ENCODE data around the gene PNPLA6. TPM values are rescaled to one million over a fixed set of nuclear protein-coding genes. Genes with fewer than 3 reads are reported as not detected.

PNPLA6 gene
- polyA plus RNA-seq, 1 of the 3 experiments (the other 2 are of a cell fraction), result 90.5 TPM

GRCh38 chr19:7492558-7492957 is 43.0 kb upstream of the PNPLA6 start:
- Histone ChIP-seq H4K20me1 (ENCODE audit: insufficient read depth) (no peaks in the 10 kb centered on the region), H3K9me2 (no peaks in the 10 kb centered on the region), H3K4me1 (ENCODE audit: control insufficient read depth in 1 of 2, insufficient read depth in 2 of 2, low read depth in 1 of 2, low read length in 1 of 2) (peaks cover 4 to 21% of the 10 kb centered on the region in 2 experiments; a peak in 2 of 4 replicates), H3K27ac (ENCODE audit: low read depth in 2 of 2, low read length in 1 of 2) (no peak overlapping the region), H3K79me2 (ENCODE audit: insufficient read depth) (no peaks in the 10 kb centered on the region), H3K36me3 (replicated peaks in 1 of 2; ENCODE audit: control insufficient read depth in 1 of 2, insufficient read depth in 2 of 2, low read length in 1 of 2) (no peaks in the 10 kb centered on the region), H3K9me3 (no peaks in the 10 kb centered on the region), H3K4me2 (no peak overlapping the region), H3K27me3 (ENCODE audit: insufficient read depth) (0 out of 2 replicates have a peak, but pooled peaks cover 5% of the 10 kb centered on the region), H3K9ac (no peak overlapping the region), H2AFZ (ENCODE audit: low read depth) (no peak overlapping the region), H3K4me3 (ENCODE audit: low read depth in 2 of 2, low read length in 1 of 2) (no peak overlapping the region), H3F3A (replicated peaks; ENCODE audit: insufficient read depth) (no peaks in the 10 kb centered on the region)
- ChIA-PET POLR2A (no interaction called here), CTCF (no interaction called here)
- WGBS (ENCODE audit: low lambda C conversion rate), result 86% methylated on average over 11 of the region's 11 CpGs
- TF ChIP-seq RXRA (IDR thresholded peaks at IDR 0.05; ENCODE audit: borderline replicate concordance, low read depth), result no peak
- TF ChIP-seq FOXM1 (IDR thresholded peaks at IDR 0.05; ENCODE audit: low read depth), result no peak
- TF ChIP-seq JUND (IDR thresholded peaks at IDR 0.05), result no peak
- TF ChIP-seq FOSL2 (IDR thresholded peaks at IDR 0.05; ENCODE audit: borderline replicate concordance, low read depth), result no peak
- TF ChIP-seq FOXJ3 (CRISPR knock-in tag; IDR thresholded peaks at IDR 0.05), result no peak
- TF ChIP-seq TAF1 (IDR thresholded peaks at IDR 0.05; ENCODE audit: borderline replicate concordance, low read depth, low read length), result no peak
- TF ChIP-seq MXI1 (IDR thresholded peaks at IDR 0.05; ENCODE audit: low read depth, low read length), result no peak
- no peak for TF ChIP-seq MAX (IDR thresholded peaks at IDR 0.05; ENCODE audit: low read depth)
- TF ChIP-seq CTCF (IDR thresholded peaks at IDR 0.05), result no peak
- TF ChIP-seq TEAD4 (IDR thresholded peaks at IDR 0.05; ENCODE audit: borderline replicate concordance, insufficient read depth), result no peak
- TF ChIP-seq POLR2AphosphoS5 (IDR thresholded peaks at IDR 0.05; ENCODE audit: low read depth, low read length), result no peak
- no peak for TF ChIP-seq USF2 (IDR thresholded peaks at IDR 0.05; ENCODE audit: borderline replicate concordance, low read depth, low read length)
- no peak for TF ChIP-seq ELF1 (IDR thresholded peaks at IDR 0.05)
- no peak for DNase-seq

- Histone ChIP-seq H3F3A (replicated peaks; ENCODE audit: insufficient read depth) (no peaks in the 10 kb centered on the region), H3K27me3 (ENCODE audit: insufficient read depth) (0 out of 2 replicates have a peak, but pooled peaks cover 6% of the 10 kb centered on the region), H3K4me2 (no peak overlapping the region), H3K27ac (ENCODE audit: low read depth in 2 of 2, low read length in 1 of 2) (peak overlapping the region in 1 of 2 experiments; percentile 93; a peak in 2 of 4 replicates), H4K20me1 (ENCODE audit: insufficient read depth) (no peaks in the 10 kb centered on the region), H3K9me2 (no peaks in the 10 kb centered on the region), H3K36me3 (replicated peaks in 1 of 2; ENCODE audit: control insufficient read depth in 1 of 2, insufficient read depth in 2 of 2, low read length in 1 of 2) (no peaks in the 10 kb centered on the region), H3K4me3 (ENCODE audit: low read depth in 2 of 2, low read length in 1 of 2) (no peak overlapping the region), H2AFZ (ENCODE audit: low read depth) (peak overlapping the region; percentile 37; the same call in 1 of the 2 replicates), H3K9me3 (no peaks in the 10 kb centered on the region), H3K4me1 (ENCODE audit: control insufficient read depth in 1 of 2, insufficient read depth in 2 of 2, low read depth in 1 of 2, low read length in 1 of 2) (peaks cover 0 to 11% of the 10 kb centered on the region in 2 experiments; a peak in 1 of 4 replicates), H3K79me2 (ENCODE audit: insufficient read depth) (no peaks in the 10 kb centered on the region), H3K9ac (no peak overlapping the region)
- DNase-seq, result peak; percentile 83
- ChIA-PET CTCF (interaction anchor here (0.7 to 1.5 kb wide), 8 partner anchors 10 to 310 kb away, joined by 3 to 7 read pairs (median 4); partner anchors contain the start of genes MCOLN1, PNPLA6 and ZNF358), POLR2A (interaction anchor here (0.6 to 2.4 kb wide), 8 partner anchors 11 to 200 kb away, joined by 3 to 14 read pairs (median 4); partner anchors contain the start of genes INSR, MCOLN1 and PNPLA6)
- WGBS (ENCODE audit: low lambda C conversion rate), result 50% methylated on average over 9 of the region's 13 CpGs
- TF ChIP-seq JUND (IDR thresholded peaks at IDR 0.05) (no peak), USF2 (IDR thresholded peaks at IDR 0.05; ENCODE audit: borderline replicate concordance, low read depth, low read length) (no peak), PBX3 (IDR thresholded peaks at IDR 0.05) (no peak), RXRA (IDR thresholded peaks at IDR 0.05; ENCODE audit: borderline replicate concordance, low read depth) (no peak), SMC3 (IDR thresholded peaks at IDR 0.05; ENCODE audit: low read depth, low read length) (peak; percentile 7; the same call in 1 of the 2 replicates), ELF1 (IDR thresholded peaks at IDR 0.05) (no peak), FOXM1 (IDR thresholded peaks at IDR 0.05; ENCODE audit: low read depth) (no peak), POLR2AphosphoS5 (IDR thresholded peaks at IDR 0.05; ENCODE audit: low read depth, low read length) (no peak), RAD21 (IDR thresholded peaks at IDR 0.05; ENCODE audit: low read length) (peak; percentile 55), MXI1 (IDR thresholded peaks at IDR 0.05; ENCODE audit: low read depth, low read length) (peak; percentile 82), GATA2 (CRISPR knock-in tag; IDR thresholded peaks at IDR 0.05) (no peak), TEAD4 (IDR thresholded peaks at IDR 0.05; ENCODE audit: borderline replicate concordance, insufficient read depth) (no peak), GABPA (IDR thresholded peaks at IDR 0.05; ENCODE audit: low read depth) (no peak), CHD2 (IDR thresholded peaks at IDR 0.05; ENCODE audit: low read length, partially characterized antibody) (peak; percentile 81), FOXJ3 (CRISPR knock-in tag; IDR thresholded peaks at IDR 0.05) (no peak; the same call in 1 of the 2 replicates), EP300 (IDR thresholded peaks at IDR 0.05; ENCODE audit: borderline replicate concordance in 1 of 2, low read depth in 1 of 2, low read length in 1 of 2) (peak in 1 of 2 experiments; percentile 44; a peak in 1 of 4 replicates)
Measured at GRCh38 chr19:7494416-7495098, 41.0 kb upstream of the PNPLA6 start.
